ENCODE measurements around the gene TSHZ3. TPM values are rescaled to one million over a fixed set of nuclear protein-coding genes. Genes with fewer than 3 reads are reported as not detected.

TSHZ3 gene
- total and polyA plus RNA-seq, 9 of the 15 experiments (the other 6 are each of a cell fraction or from before 2014, with no cell fraction given), result 0.03 to 0.13 (median 0.05) TPM; not detected in 5

DNA sequence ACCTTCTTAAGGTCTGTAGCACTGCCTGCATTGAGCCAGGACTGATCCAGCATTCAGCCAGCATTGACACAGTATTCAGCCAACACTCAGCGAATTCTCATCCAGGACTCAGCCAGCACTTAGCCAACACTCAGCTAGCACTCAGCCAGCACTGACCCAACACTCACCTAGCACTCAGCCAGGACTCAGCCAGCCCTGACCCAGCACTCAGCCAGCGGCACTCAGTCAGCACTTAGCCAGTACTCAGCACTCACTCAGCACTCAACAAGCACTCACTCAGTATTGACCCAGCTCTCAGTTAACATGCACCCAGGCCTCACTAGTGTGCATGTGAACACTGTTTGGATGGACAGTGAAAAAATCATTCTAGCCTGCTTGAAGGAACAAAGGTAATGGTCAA, 55.0 kb downstream of the TSHZ3 start (continued):
- TF ChIP-seq, protein P1, sequence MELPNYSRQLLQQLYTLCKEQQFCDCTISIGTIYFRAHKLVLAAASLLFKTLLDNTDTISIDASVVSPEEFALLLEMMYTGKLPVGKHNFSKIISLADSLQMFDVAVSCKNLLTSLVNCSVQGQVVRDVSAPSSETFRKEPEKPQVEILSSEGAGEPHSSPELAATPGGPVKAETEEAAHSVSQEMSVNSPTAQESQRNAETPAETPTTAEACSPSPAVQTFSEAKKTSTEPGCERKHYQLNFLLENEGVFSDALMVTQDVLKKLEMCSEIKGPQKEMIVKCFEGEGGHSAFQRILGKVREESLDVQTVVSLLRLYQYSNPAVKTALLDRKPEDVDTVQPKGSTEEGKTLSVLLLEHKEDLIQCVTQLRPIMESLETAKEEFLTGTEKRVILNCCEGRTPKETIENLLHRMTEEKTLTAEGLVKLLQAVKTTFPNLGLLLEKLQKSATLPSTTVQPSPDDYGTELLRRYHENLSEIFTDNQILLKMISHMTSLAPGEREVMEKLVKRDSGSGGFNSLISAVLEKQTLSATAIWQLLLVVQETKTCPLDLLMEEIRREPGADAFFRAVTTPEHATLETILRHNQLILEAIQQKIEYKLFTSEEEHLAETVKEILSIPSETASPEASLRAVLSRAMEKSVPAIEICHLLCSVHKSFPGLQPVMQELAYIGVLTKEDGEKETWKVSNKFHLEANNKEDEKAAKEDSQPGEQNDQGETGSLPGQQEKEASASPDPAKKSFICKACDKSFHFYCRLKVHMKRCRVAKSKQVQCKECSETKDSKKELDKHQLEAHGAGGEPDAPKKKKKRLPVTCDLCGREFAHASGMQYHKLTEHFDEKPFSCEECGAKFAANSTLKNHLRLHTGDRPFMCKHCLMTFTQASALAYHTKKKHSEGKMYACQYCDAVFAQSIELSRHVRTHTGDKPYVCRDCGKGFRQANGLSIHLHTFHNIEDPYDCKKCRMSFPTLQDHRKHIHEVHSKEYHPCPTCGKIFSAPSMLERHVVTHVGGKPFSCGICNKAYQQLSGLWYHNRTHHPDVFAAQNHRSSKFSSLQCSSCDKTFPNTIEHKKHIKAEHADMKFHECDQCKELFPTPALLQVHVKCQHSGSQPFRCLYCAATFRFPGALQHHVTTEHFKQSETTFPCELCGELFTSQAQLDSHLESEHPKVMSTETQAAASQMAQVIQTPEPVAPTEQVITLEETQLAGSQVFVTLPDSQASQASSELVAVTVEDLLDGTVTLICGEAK (IDR thresholded peaks at IDR 0.05), result no peak
- TF ChIP-seq, protein P1 (CRISPR knock-in tag; IDR thresholded peaks at IDR 0.05), result no peak
- TF ChIP-seq ZBTB17 (CRISPR knock-in tag; IDR thresholded peaks at IDR 0.05), result no peak
- TF ChIP-seq, protein P2, sequence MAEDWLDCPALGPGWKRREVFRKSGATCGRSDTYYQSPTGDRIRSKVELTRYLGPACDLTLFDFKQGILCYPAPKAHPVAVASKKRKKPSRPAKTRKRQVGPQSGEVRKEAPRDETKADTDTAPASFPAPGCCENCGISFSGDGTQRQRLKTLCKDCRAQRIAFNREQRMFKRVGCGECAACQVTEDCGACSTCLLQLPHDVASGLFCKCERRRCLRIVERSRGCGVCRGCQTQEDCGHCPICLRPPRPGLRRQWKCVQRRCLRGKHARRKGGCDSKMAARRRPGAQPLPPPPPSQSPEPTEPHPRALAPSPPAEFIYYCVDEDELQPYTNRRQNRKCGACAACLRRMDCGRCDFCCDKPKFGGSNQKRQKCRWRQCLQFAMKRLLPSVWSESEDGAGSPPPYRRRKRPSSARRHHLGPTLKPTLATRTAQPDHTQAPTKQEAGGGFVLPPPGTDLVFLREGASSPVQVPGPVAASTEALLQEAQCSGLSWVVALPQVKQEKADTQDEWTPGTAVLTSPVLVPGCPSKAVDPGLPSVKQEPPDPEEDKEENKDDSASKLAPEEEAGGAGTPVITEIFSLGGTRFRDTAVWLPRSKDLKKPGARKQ (CRISPR knock-in tag; IDR thresholded peaks at IDR 0.05), result no peak
- no peak for TF ChIP-seq TCF7L2 (IDR thresholded peaks at IDR 0.05; ENCODE audit: low read depth, low read length)

Data from K562 (cell line).